Aorta (tissue), 5 donors: Measurements from ENCODE around the gene RAPGEF5. TPM values are rescaled to one million over a fixed set of nuclear protein-coding genes. Genes with fewer than 3 reads are reported as not detected.

Experiments
- ATAC-seq: fragments of 200-7000 bp; cut with Tn5 transposase; one replicate; pipeline ENCODE4 v1.9.1; 2022; ENCODE audit warnings: moderate library complexity; ENCODE audit not compliant: low FRiP score
- DNase-seq, 2 donors: peaks; one replicate each; pipeline ENCODE4 v3.0.0-alpha.2; 2020
- H3K27ac ChIP-seq, 2 donors: one replicate each; pipeline ENCODE4 v1.5.1; 2013; ENCODE audit warnings: low read length in 2 of 2, mild to moderate bottlenecking in 2 of 2, moderate library complexity in 2 of 2, control low read depth in 1 of 2, inconsistent platforms in 1 of 2, low read depth in 1 of 2
- H3K27me3 ChIP-seq, 2 donors: one replicate each; pipeline ENCODE4 v1.6.1; 2013; ENCODE audit warnings: control low read depth in 1 of 2, low read length in 1 of 2, mild to moderate bottlenecking in 1 of 2, moderate library complexity in 1 of 2; ENCODE audit not compliant: insufficient read depth in 2 of 2, control insufficient read depth in 1 of 2
- H3K36me3 ChIP-seq, 2 donors: one replicate each; pipeline ENCODE4 v1.6.1; 2013; ENCODE audit warnings: control low read depth in 1 of 2, low read length in 1 of 2, mild to moderate bottlenecking in 1 of 2; ENCODE audit not compliant: insufficient read depth in 2 of 2, control insufficient read depth in 1 of 2
- H3K4me1 ChIP-seq, 2 donors: one replicate each; pipeline ENCODE4 v1.6.1; 2013; ENCODE audit warnings: low read length in 2 of 2, control low read depth in 1 of 2, mild to moderate bottlenecking in 1 of 2, moderate library complexity in 1 of 2; ENCODE audit not compliant: insufficient read depth in 2 of 2, control insufficient read depth in 1 of 2
- H3K4me3 ChIP-seq, 2 donors: one replicate each; pipeline ENCODE4 v1.5.1; 2013; ENCODE audit warnings: low read length in 2 of 2, control low read depth in 1 of 2, mild to moderate bottlenecking in 1 of 2
- H3K9me3 ChIP-seq: one replicate; pipeline ENCODE4 v1.6.1; 2013; ENCODE audit warnings: mild to moderate bottlenecking, low read length; ENCODE audit not compliant: control insufficient read depth
- WGBS, 2 donors: extraction: QIAGEN DNeasy Blood & Tissue Kit; methylation state at CpG; one replicate each; pipeline ENCODE4 v1.1.7; 2013; 5-methylcytosine and 5-hydroxymethylcytosine counted together
- intact Hi-C, 2 donors: fragments of 100-400 bp; cut with DNase I; formaldehyde crosslinking; loops; one replicate each; pipeline versions ENCODE4 v1.14.2 to v1.15.0; 2022
- polyA plus RNA-seq, 2 donors: library from polyadenylated mRNA; stranded (reverse); fragments of 200-250 nt; gene quantifications; one replicate each; pipeline ENCODE4 v1.2.3, GENCODE V29; 2013
- total RNA-seq, 2 donors: library from RNA; stranded (reverse); fragmentation: NEBNext Ultra II Directional; extraction: Animal tissue kit (Norgen Biotek cat#: 25700); gene quantifications; one replicate each; pipeline ENCODE4 v1.2.1, GENCODE V29; 2021
- donor health status: healthy with polysubstance abuse.
- donor health status: Bipolar disorder and iron deficiency.
- donor health status: DM: no; HTN: no; CAD: no.
- donor health status: DM: no; HTN: no; CAD: no.
- donor health status: DM: yes; HTN: yes; CAD: no.

The RAPGEF5 gene
- total and polyA plus RNA-seq, 4 donors: 8.4 to 77.1 (median 45.0) TPM

DNA sequence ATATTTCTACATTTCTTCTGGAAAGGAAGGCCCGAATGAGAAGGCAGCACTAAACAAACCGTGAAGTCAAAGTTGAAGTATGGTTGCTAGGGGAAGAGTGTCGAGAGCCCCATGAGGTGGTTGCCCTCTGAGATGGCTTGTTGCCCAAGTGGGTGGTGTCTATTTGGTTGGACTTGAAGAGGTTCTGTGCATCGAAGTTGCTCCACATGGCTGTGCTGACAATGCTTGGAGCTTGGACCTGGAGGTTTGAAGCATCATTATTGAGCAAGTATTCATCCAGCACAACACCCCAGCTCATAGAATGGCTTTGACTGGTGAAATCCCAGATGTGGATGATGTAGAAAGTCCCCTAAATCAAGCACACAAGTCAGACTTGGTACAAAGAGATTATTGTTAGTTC is 246.1 kb downstream of the RAPGEF5 start:
- Histone ChIP-seq H3K36me3 (no peaks in the 10 kb centered on the region), H3K27ac (no peak overlapping the region), H3K4me1 (no peaks in the 10 kb centered on the region), H3K27me3 (no peaks in the 10 kb centered on the region), H3K4me3 (no peak overlapping the region), H3K9me3 (no peaks in the 10 kb centered on the region)
- 33 to 49% methylated on average over 4 of the region's 4 CpGs for WGBS, 2 donors
- DNase-seq: no peak
- intact Hi-C loops: loop anchor here (2.0 to 5.0 kb wide), 3 partner anchors 146 to 378 kb away; no protein-coding TSS in a partner anchor
- no peak for ATAC-seq

- ATAC-seq (peak; percentile 85), DNase-seq (peak in 1 of 2 donors; percentile 59)
- Histone ChIP-seq H3K36me3 (no peaks in the 10 kb centered on the region), H3K9me3 (no peaks in the 10 kb centered on the region), H3K4me1 (no peaks in the 10 kb centered on the region), H3K27ac (no peak overlapping the region), H3K4me3 (no peak overlapping the region), H3K27me3 (no peaks in the 10 kb centered on the region)
- 4 to 6% methylated on average over 6 of the region's 6 CpGs for WGBS, 2 donors
- intact Hi-C loops: loop anchor here (2.0 to 5.0 kb wide), 3 partner anchors 146 to 378 kb away; no protein-coding TSS in a partner anchor
Observed at GRCh38 chr7:22110227-22110839, 246.6 kb downstream of the RAPGEF5 start.

DNA sequence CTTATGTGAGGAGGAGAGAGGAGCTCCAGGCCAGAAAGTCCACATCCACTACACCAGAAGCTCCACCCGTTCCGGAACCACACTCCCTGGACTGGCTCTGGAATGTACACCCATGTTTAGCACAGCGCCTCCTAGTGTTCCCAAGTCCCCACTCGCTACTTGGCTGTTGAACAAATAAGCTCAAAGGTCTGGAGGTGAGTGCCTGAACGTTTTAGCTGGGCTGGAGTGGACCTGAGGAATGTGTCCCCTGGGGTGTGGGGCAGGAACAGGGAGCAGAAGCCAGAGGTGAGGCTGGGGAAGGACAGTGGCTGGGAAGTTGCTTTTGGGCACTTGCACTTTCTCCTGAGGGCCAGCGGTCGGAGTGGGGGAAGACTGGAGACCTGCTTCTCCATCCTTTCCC is 247.2 kb downstream of the RAPGEF5 start:
- Histone ChIP-seq H3K27ac (no peak overlapping the region), H3K9me3 (no peaks in the 10 kb centered on the region), H3K36me3 (no peaks in the 10 kb centered on the region), H3K4me3 (no peak overlapping the region), H3K27me3 (no peaks in the 10 kb centered on the region), H3K4me1 (no peaks in the 10 kb centered on the region)
- intact Hi-C loops: loop anchor here (2.0 to 5.0 kb wide), 3 partner anchors 147 to 379 kb away; no protein-coding TSS in a partner anchor
- 54 to 57% methylated on average over 7 of the region's 7 CpGs for WGBS, 2 donors
- DNase-seq: peak in 1 of 2 donors; percentile 53
- peak; percentile 24 for ATAC-seq

DNA sequence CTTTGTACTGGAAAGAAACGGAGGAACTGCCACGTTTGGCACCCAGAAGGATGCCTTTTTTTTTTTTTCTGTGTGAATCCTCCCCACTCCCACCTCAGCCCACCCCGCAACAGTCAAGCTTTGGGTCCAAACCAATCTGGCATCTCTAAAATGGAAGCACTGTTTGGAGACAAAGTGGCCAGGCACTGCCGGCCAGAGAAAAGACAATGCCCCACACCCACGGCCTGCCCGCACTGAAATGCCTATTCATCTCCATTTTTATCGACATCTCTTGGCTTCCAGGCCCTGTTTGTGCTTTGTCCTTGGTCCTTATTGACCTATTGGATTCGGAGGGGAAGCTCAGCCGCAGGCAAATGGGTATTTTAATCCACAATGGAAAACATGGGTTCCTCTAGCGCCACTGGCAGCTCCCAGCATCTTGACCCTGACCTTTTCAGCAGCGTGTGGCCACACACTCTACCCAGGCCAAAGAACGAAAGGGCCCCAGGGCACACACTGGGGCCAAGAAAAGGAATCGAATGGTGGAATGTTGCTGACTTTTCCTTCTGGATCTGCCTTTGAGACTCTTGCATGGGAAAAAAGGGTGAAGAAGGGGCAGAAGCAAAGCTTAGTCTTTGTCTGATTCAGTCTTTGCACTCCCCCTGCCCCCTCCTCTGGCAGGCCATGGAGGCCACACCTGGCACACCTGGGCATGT is 248.7 kb downstream of the RAPGEF5 start:
- no peaks in the 10 kb centered on the region for H3K4me1 ChIP-seq
- H3K36me3 ChIP-seq: no peaks in the 10 kb centered on the region
- no peak overlapping the region for H3K4me3 ChIP-seq
- H3K27me3 ChIP-seq: no peaks in the 10 kb centered on the region
- H3K27ac ChIP-seq: no peak overlapping the region
- WGBS, 2 donors: 71 to 72% methylated on average over 13 of the region's 13 CpGs
- H3K9me3 ChIP-seq: no peaks in the 10 kb centered on the region
- ATAC-seq: no peak
- DNase-seq: no peak
- intact Hi-C loops: no loop called here

DNA sequence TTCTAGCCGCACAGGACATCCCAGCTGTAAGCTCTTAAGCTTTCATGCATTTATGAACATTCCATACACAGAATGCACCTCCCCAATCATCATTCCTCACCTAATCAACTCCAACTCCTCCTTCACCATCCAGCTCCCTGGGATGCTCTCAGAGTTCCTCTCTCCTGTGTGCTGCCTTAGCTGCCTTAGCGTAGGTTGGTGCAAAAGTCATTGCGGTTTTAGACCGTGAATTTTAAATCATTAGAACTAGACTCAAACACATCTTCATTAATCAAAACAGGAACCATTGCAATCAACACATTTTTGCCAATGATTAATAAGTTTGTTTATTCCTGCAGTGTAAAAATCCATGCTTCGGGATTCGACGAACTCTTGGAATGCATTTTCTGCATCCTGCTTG is 251.4 kb downstream of the RAPGEF5 start:
- Histone ChIP-seq H3K4me3 (no peak overlapping the region), H3K9me3 (no peaks in the 10 kb centered on the region), H3K27me3 (no peaks in the 10 kb centered on the region), H3K27ac (no peak overlapping the region), H3K4me1 (no peaks in the 10 kb centered on the region), H3K36me3 (no peaks in the 10 kb centered on the region)
- WGBS, 2 donors: 93 to 94% methylated on average over 7 of the region's 7 CpGs
- DNase-seq: no peak
- intact Hi-C loops: no loop called here
- no peak for ATAC-seq

- no peaks in the 10 kb centered on the region for H3K27me3 ChIP-seq
- no peak overlapping the region for H3K4me3 ChIP-seq
- intact Hi-C loops: no loop called here
- 77% methylated on average over 11 of the region's 11 CpGs for WGBS, 2 donors
- no peaks in the 10 kb centered on the region for H3K4me1 ChIP-seq
- no peaks in the 10 kb centered on the region for H3K9me3 ChIP-seq
- H3K36me3 ChIP-seq: no peaks in the 10 kb centered on the region
- no peak overlapping the region for H3K27ac ChIP-seq
- DNase-seq (no peak), ATAC-seq (no peak)
Observed at GRCh38 chr7:22094413-22095342, 262.3 kb downstream of the RAPGEF5 start.

- 76 to 80% methylated on average over 6 of the region's 6 CpGs for WGBS, 2 donors
- Histone ChIP-seq H3K4me3 (no peak overlapping the region), H3K27ac (no peak overlapping the region), H3K9me3 (no peaks in the 10 kb centered on the region), H3K27me3 (no peaks in the 10 kb centered on the region), H3K36me3 (no peaks in the 10 kb centered on the region), H3K4me1 (no peaks in the 10 kb centered on the region)
- DNase-seq: no peak
- intact Hi-C loops: no loop called here
- peak; percentile 4 for ATAC-seq
Observed at GRCh38 chr7:22093936-22094335, 263.0 kb downstream of the RAPGEF5 start.

GRCh38 chr7:22093001-22093400 is 264.0 kb downstream of the RAPGEF5 start:
- ATAC-seq: no peak
- Histone ChIP-seq H3K4me3 (no peak overlapping the region), H3K27ac (no peak overlapping the region), H3K27me3 (no peaks in the 10 kb centered on the region), H3K36me3 (no peaks in the 10 kb centered on the region), H3K4me1 (no peaks in the 10 kb centered on the region), H3K9me3 (no peaks in the 10 kb centered on the region)
- no peak for DNase-seq
- 31 to 32% methylated on average over 2 of the region's 2 CpGs for WGBS, 2 donors
- intact Hi-C loops: no loop called here
